Measurements from ENCODE around the gene TNS3. TPM values are rescaled to one million over a fixed set of nuclear protein-coding genes. Genes with fewer than 3 reads are reported as not detected.

Gene TNS3
- total and polyA plus RNA-seq, 10 of the 15 experiments (the other 5 are each of a cell fraction or from before 2014, with no cell fraction given) = 0.27 to 2.7 (median 0.79) TPM

GRCh38 chr7:47582764-47583738, 1.1 kb upstream of the TNS3 start (continued):
- TF ChIP-seq CREM (IDR thresholded peaks at IDR 0.05; ENCODE audit: low read depth) = no peak
- no peak for TF ChIP-seq CHD2 (IDR thresholded peaks at IDR 0.05; ENCODE audit: borderline replicate concordance, low read depth, low read length)
- TF ChIP-seq CBFB (IDR thresholded peaks at IDR 0.05; ENCODE audit: low read depth) = no peak

DNA sequence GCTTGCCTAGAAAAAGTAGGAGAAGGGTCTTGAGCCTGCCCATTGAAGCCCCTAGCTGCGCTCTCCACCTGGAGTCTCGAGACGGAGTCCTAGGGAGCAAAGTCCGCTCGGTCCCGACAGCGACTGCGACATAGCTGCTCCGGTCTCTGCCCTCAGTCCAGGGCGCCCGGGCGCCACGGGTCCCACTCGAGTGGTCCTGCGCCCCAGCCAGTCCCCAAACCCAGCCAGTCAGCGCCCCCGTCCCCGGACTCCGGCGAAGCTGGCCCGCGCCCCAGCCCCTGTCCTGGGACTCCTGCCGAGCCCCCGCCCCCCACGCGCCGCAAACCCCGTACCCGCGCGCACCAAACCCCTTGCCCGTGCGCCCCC, 490 bp downstream of the TNS3 start:
- ChIA-PET RAD21 (ENCODE audit: unreplicated experiment) (interaction anchor here (0.6 kb wide), 1 partner anchor 236 kb away, joined by 3 read pairs; no protein-coding TSS in a partner anchor), CTCF (no interaction called here), POLR2A (no interaction called here), SMC1A (ENCODE audit: uncharacterized antibody, unreplicated experiment) (no interaction called here)
- FAIRE-seq (no peak), DNase-seq (ENCODE audit: low read depth, low spot score) (no peak), ATAC-seq (no peak)
- Histone ChIP-seq H3K9ac (ENCODE audit: control insufficient read depth, insufficient read depth, low read length) (no peak overlapping the region), H3K4me2 (ENCODE audit: control insufficient read depth, insufficient read depth) (no peak overlapping the region), H4K20me1 (ENCODE audit: control insufficient read depth, insufficient read depth) (no peaks in the 10 kb centered on the region), H3K27me3 (replicated peaks in 1 of 2; ENCODE audit: control insufficient read depth in 2 of 2, insufficient read depth in 2 of 2, low read length in 1 of 2) (peaks cover 7 to 24% of the 10 kb centered on the region in 2 experiments), H2AFZ (ENCODE audit: control insufficient read depth, low read depth, low read length) (no peak overlapping the region), H3K4me1 (ENCODE audit: control insufficient read depth, insufficient read depth, low read length) (peaks cover 4% of the 10 kb centered on the region), H3K4me3 (no peak overlapping the region), H3K79me2 (ENCODE audit: control insufficient read depth, insufficient read depth, low read length) (no peaks in the 10 kb centered on the region), H3K9me3 (replicated peaks; ENCODE audit: control insufficient read depth, insufficient read depth, low read length) (no peaks in the 10 kb centered on the region), H3K36me3 (ENCODE audit: control insufficient read depth in 2 of 2, insufficient read depth in 2 of 2, low read length in 1 of 2) (no peaks in the 10 kb centered on the region), H3K27ac (ENCODE audit: control insufficient read depth, insufficient read depth) (no peak overlapping the region)
- no TSS peak for BruUV-seq (replicated peaks)
- TF ChIP-seq NR2C2 (IDR thresholded peaks at IDR 0.05; ENCODE audit: borderline replicate concordance, control insufficient read depth, insufficient read length, low read depth) = no peak
- TF ChIP-seq SUZ12 (IDR thresholded peaks at IDR 0.05; ENCODE audit: unreplicated experiment) = no peak
- TF ChIP-seq NR2C1 (IDR thresholded peaks at IDR 0.05) = no peak
- no peak for TF ChIP-seq TARDBP (IDR thresholded peaks at IDR 0.05; ENCODE audit: borderline replicate concordance)
- TF ChIP-seq NFXL1 (IDR thresholded peaks at IDR 0.05; ENCODE audit: borderline replicate concordance) = no peak
- no peak for TF ChIP-seq MEF2B (IDR thresholded peaks at IDR 0.05; ENCODE audit: partially characterized antibody, poor library complexity, severe bottlenecking)
- WGBS (ENCODE audit: insufficient coverage, insufficient replicate concordance, low lambda C conversion rate, missing lambda C conversion rate) = 2% methylated on average over 14 of the region's 33 CpGs
- intact Hi-C loops (cut with micrococcal nuclease; ENCODE audit: unreplicated experiment) = no loop called here
- in situ Hi-C loops (cut with MboI) = no loop called here

Measured in GM12878 (cell line).